Epithelial cell of proximal tubule (primary cell): ENCODE measurements around the gene NR1H3. TPM values are rescaled to one million over a fixed set of nuclear protein-coding genes. Genes with fewer than 3 reads are reported as not detected.

Source experiments
- DNase-seq: peaks from one replicate; pipeline ENCODE4 v3.0.0-alpha.2; 2011; ENCODE audit warnings: low read depth
- H3K4me3 ChIP-seq: 2 replicates; pipeline ENCODE4 v1.5.1; 2011; ENCODE audit warnings: low read depth, mild to moderate bottlenecking, low read length
- total RNA-seq: library from RNA; depleted of rRNA; stranded (reverse); fragments of >200 nt; gene quantifications from 2 replicates; pipeline ENCODE4 v1.2.3, GENCODE V29; 2015
- TF ChIP-seq, protein P1 (sequence below): conservative IDR thresholded peaks from 2 replicates; pipeline ENCODE4 v1.5.1; 2012; ENCODE audit warnings: low read depth, mild to moderate bottlenecking, low read length

The NR1H3 gene
- total RNA-seq, 1 donor from 2014 or later: 9.6 TPM

DNA sequence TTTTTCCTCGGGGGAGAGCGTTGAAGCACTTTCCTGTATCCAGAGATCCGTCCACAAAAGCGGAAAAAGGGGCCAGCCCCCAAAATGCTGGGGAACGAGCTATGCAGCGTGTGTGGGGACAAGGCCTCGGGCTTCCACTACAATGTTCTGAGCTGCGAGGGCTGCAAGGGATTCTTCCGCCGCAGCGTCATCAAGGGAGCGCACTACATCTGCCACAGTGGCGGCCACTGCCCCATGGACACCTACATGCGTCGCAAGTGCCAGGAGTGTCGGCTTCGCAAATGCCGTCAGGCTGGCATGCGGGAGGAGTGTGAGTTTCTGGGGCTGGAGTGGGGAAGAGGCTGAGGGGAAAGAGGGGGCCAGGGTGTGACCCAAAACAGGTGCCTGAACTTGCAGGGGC, 2.6 kb downstream of the NR1H3 start:
- TF ChIP-seq, protein P1, sequence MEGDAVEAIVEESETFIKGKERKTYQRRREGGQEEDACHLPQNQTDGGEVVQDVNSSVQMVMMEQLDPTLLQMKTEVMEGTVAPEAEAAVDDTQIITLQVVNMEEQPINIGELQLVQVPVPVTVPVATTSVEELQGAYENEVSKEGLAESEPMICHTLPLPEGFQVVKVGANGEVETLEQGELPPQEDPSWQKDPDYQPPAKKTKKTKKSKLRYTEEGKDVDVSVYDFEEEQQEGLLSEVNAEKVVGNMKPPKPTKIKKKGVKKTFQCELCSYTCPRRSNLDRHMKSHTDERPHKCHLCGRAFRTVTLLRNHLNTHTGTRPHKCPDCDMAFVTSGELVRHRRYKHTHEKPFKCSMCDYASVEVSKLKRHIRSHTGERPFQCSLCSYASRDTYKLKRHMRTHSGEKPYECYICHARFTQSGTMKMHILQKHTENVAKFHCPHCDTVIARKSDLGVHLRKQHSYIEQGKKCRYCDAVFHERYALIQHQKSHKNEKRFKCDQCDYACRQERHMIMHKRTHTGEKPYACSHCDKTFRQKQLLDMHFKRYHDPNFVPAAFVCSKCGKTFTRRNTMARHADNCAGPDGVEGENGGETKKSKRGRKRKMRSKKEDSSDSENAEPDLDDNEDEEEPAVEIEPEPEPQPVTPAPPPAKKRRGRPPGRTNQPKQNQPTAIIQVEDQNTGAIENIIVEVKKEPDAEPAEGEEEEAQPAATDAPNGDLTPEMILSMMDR: no peak
- no peak for DNase-seq
- H3K4me3 ChIP-seq: no peak overlapping the region

DNA sequence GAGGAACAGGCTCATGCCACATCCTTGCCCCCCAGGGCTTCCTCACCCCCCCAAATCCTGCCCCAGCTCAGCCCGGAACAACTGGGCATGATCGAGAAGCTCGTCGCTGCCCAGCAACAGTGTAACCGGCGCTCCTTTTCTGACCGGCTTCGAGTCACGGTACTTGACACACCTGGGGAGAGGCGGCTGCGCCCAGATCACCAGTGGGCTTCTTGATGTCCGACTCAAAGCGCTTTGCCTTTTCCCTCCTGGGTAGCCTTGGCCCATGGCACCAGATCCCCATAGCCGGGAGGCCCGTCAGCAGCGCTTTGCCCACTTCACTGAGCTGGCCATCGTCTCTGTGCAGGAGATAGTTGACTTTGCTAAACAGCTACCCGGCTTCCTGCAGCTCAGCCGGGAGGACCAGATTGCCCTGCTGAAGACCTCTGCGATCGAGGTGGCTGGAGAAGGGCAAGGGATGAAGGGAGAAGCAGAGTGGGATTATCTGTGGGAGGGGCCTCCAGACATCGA, 3.5 kb downstream of the NR1H3 start:
- TF ChIP-seq, protein P1: no peak

DNA sequence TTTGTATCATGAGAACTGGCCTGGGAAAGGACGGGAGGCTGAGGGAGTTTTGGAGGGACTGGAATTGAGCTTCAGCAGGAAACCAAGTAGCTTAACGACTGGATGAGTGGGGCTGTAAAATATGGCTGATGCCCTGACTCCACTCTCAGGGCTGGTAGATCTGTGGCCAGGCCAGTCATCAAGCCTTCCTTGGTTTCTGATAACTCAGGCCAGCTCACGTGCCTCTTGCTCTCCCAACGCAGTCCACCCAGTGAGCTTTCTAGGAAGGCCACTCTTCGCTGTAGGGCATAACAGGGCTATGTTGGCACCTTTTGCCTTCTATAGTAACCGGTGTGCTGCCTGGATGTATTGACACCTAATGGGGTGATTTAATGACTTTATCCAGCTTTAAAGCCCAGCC, 6.3 kb downstream of the NR1H3 start:
- TF ChIP-seq, protein P1: no peak
- no peak overlapping the region for H3K4me3 ChIP-seq
- DNase-seq: no peak

More for the DNA sequence above, 3.5 kb downstream of the NR1H3 start:
- H3K4me3 ChIP-seq: no peak overlapping the region
- no peak for DNase-seq

DNA sequence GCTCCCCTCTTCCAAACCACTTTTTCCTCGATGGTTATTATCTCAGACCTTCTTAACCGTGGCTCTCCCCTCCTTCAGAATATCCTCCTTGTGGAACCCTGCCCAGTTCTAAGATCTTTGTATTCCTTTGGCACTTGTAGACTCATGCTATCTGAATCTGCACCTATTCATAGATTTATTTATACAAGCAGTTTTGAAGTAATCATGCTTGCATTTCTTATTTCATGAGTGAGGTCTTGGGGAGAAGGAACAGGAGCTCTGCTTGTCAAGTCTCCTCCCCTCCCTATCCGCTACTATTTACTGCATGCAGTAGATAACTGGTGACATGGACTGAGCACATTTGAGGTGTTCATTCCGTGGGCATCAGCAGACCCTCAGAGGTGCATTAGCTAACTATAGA, 6.7 kb downstream of the NR1H3 start:
- TF ChIP-seq, protein P1: no peak
- H3K4me3 ChIP-seq: no peak overlapping the region
- DNase-seq: no peak

DNA sequence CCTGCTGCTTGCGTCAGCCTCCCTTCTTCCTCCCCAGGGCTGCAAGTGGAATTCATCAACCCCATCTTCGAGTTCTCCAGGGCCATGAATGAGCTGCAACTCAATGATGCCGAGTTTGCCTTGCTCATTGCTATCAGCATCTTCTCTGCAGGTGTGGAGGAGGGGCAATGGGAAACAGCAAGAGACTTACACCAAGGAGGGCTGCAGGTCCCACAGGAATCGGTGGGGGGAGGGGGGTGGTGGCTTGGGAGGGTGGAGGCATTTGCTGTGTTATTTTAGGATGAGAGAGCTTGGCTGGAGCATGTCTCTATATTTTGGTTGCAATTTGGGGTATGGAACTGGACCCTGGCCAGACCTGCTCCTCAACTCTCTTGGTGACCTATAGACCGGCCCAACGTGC, 10.1 kb downstream of the NR1H3 start:
- no peak for DNase-seq
- TF ChIP-seq, protein P1: no peak
- H3K4me3 ChIP-seq: no peak overlapping the region

DNA sequence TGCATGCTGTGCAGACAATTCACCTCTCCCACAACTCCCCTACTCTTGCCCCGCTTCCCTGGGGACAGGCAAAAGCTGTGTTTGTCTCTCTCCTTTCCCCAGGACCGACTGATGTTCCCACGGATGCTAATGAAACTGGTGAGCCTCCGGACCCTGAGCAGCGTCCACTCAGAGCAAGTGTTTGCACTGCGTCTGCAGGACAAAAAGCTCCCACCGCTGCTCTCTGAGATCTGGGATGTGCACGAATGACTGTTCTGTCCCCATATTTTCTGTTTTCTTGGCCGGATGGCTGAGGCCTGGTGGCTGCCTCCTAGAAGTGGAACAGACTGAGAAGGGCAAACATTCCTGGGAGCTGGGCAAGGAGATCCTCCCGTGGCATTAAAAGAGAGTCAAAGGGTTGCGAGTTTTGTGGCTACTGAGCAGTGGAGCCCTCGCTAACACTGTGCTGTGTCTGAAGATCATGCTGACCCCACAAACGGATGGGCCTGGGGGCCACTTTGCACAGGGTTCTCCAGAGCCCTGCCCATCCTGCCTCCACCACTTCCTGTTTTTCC, 10.7 kb downstream of the NR1H3 start:
- DNase-seq: no peak
- TF ChIP-seq, protein P1: no peak
- no peak overlapping the region for H3K4me3 ChIP-seq
